Kidney (tissue), 22 donors: ENCODE results near the gene ANKS6. TPM values are rescaled to one million over a fixed set of nuclear protein-coding genes. Genes with fewer than 3 reads are reported as not detected.

Source experiments
- DNase-seq, 5 donors: peaks; one replicate each; pipeline ENCODE4 v3.0.0-alpha.2; 2013 to 2020
- FAIRE-seq: peaks from 2 replicates; lab custom pipeline; 2012; peaks lifted over from hg19 to GRCh38; lab: Jason Lieb, UNC
- H3K27ac ChIP-seq, 2 donors: one replicate each; pipeline ENCODE4 v1.7.0; 2013; ENCODE audit warnings: low read depth in 2 of 2, low read length in 2 of 2, inconsistent platforms in 1 of 2
- H3K27me3 ChIP-seq: one replicate; pipeline ENCODE4 v1.7.1; 2013; ENCODE audit warnings: low read length, inconsistent platforms; ENCODE audit not compliant: control insufficient read depth, insufficient read depth
- H3K36me3 ChIP-seq, 3 donors: one replicate each; pipeline versions ENCODE4 v1.7.0 to v1.7.1; 2013; ENCODE audit warnings: low read length in 3 of 3, control low read depth in 1 of 3, inconsistent platforms in 1 of 3; ENCODE audit not compliant: insufficient read depth in 3 of 3, control insufficient read depth in 2 of 3
- H3K4me1 ChIP-seq, 3 donors: one replicate each; pipeline versions ENCODE4 v1.7.0 to v1.7.1; 2013; ENCODE audit warnings: low read length in 3 of 3, inconsistent platforms in 1 of 3, low read depth in 1 of 3; ENCODE audit not compliant: control insufficient read depth in 2 of 3, insufficient read depth in 2 of 3
- H3K4me3 ChIP-seq, 3 donors: one replicate each; pipeline versions ENCODE4 v1.7.0 to v1.8.1; 2013; ENCODE audit warnings: low read length in 3 of 3, control low read depth in 1 of 3, inconsistent platforms in 1 of 3
- H3K9ac ChIP-seq, 3 donors: one replicate each; pipeline versions ENCODE4 v1.7.0 to v1.7.1; 2013; ENCODE audit warnings: low read length in 3 of 3, control low read depth in 1 of 3, inconsistent platforms in 1 of 3
- H3K9me3 ChIP-seq, 3 donors: one replicate each; pipeline versions ENCODE4 v1.7.0 to v1.7.1; 2013; ENCODE audit warnings: low read length in 3 of 3, control low read depth in 1 of 3, inconsistent platforms in 1 of 3; ENCODE audit not compliant: control insufficient read depth in 2 of 3, insufficient read depth in 1 of 3
- intact Hi-C: fragments of 100-400 bp; cut with DNase I; formaldehyde crosslinking; loops from one replicate; pipeline ENCODE4 v1.11.1; 2022
- long read RNA-seq, 10 donors: library from polyadenylated mRNA in 1 of 10; unstranded in 1 of 10; transcript quantifications; one replicate each; pipeline ENCODE4 v2.0.0 and lab custom pipeline, GENCODE V29; 2021 to 2026
- polyA plus RNA-seq: library from polyadenylated mRNA; stranded (reverse); fragments of 350-450 nt; fragmentation: Illumina TruSeq; extraction: RNeasy Lipid Tissue Mini Kit (QIAGEN cat#74804); gene quantifications from one replicate; pipeline ENCODE4 v1.2.3, GENCODE V29; 2014; ENCODE audit warnings: low read depth, low replicate concordance; ENCODE audit not compliant: insufficient read depth
- total RNA-seq: library from RNA; stranded (reverse); fragmentation: NEBNext Ultra II Directional; extraction: Animal tissue kit (Norgen Biotek cat#: 25700); gene quantifications from one replicate; pipeline ENCODE4 v1.2.1, GENCODE V29; 2021
- TF ChIP-seq, protein P1 (sequence below): IDR thresholded peaks from 3 replicates; pipeline ENCODE4 v1.5.1; 2012; ENCODE audit warnings: mild to moderate bottlenecking, moderate library complexity, borderline replicate concordance; ENCODE audit not compliant: insufficient read depth; ENCODE audit errors: extremely low read depth
- donor health status: control.
- donor health status: control.
- donor health status: control.
- donor health status: control.
- donor health status: control.
- donor health status: DM: yes; HTN: yes; CAD: no.
- donor health status: Normal renal cell carcinoma (clear cell type).

ANKS6 gene
- total RNA-seq: 31.8 TPM
- polyA plus RNA-seq: 22.0 TPM
- long read RNA-seq, donor 1, partial matches to known transcripts: 0 of 2 reads
- long read RNA-seq, donor 1, other reads (novel, unspliced or antisense): 0 of 2 reads
- long read RNA-seq, donor 2, full-length matches to known transcripts: 2 of 11 reads
- long read RNA-seq, donor 2, partial matches to known transcripts: 9 of 11 reads
- long read RNA-seq, donor 2, other reads (novel, unspliced or antisense): 0 of 11 reads
- long read RNA-seq, donor 3, partial matches to known transcripts: 5 of 8 reads
- long read RNA-seq, donor 3, other reads (novel, unspliced or antisense): 0 of 8 reads
- long read RNA-seq, donor 4, partial matches to known transcripts: 0 of 1 reads
- long read RNA-seq, donor 4, other reads (novel, unspliced or antisense): 0 of 1 reads
- long read RNA-seq, donor 5: 0 reads
- long read RNA-seq, donor 6: 0 reads
- long read RNA-seq, donor 7, full-length matches to known transcripts: 1 of 41 reads
- long read RNA-seq, donor 7, partial matches to known transcripts: 26 of 41 reads
- long read RNA-seq, donor 7, other reads (novel, unspliced or antisense): 14 of 41 reads
- long read RNA-seq, donor 8, full-length matches to known transcripts: 1 of 1 reads
- long read RNA-seq, donor 8, partial matches to known transcripts: 0 of 1 reads
- long read RNA-seq, donor 8, other reads (novel, unspliced or antisense): 0 of 1 reads
- long read RNA-seq, donor 9: 0 reads
- long read RNA-seq, donor 10, partial matches to known transcripts: 7 of 7 reads
- long read RNA-seq, donor 10, other reads (novel, unspliced or antisense): 0 of 7 reads

DNA sequence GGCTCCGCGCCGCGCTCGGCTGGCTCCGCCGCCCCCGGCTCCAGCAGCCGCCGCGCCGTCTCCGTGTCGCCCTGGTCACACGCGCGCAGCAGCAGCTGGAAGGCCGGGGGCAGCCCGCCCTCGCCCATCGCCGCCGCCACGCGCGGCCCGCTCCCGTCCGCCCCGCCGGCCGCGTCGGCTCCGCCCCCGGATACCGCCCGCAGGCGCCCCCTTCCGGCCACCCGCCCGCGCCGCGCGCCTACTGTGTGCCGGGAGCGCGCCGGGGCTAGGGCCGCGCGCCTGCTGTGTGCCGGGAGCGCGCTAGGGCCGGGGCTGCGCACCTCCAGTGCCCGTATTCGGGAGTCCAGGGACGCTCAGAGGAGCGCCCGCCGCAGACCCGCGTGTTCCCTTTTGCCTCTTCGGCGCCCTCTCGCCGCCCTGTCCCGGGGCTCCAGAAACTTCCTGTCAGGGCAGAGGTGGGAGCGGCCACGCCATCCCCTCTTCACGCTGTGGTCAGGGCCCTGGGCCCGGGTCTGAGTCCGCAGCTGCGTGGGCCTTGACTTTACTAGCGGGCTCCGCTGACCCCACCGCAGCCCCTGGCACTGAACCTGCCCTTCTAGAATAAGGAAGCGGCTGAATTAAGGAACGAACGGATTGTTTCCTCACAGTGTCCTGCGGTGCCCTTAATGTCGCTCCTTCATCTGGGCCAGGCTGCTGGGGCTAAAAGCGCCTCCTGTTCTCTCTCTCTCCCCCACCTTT lies at the start of gene ANKS6:
ANKS6 (minus strand) TSS at position 192 of the 738 bp plus-strand sequence; CDS start at position 128, 64 bp downstream.
- Histone ChIP-seq H3K4me3 (peak within 1 kb of the TSS; percentile 46 to 70 (median 53)), H3K4me1 (peaks cover 5 to 23% (median 16%) of the 10 kb centered on the region in 3 donors), H3K36me3 (no peaks in the 10 kb centered on the region), H3K27me3 (no peaks in the 10 kb centered on the region), H3K9me3 (no peaks in the 10 kb centered on the region), H3K9ac (peak within 1 kb of the TSS; percentile 22 to 89 (median 81)), H3K27ac (peak within 1 kb of the TSS; percentile 16 to 42)
- TF ChIP-seq, protein P1, sequence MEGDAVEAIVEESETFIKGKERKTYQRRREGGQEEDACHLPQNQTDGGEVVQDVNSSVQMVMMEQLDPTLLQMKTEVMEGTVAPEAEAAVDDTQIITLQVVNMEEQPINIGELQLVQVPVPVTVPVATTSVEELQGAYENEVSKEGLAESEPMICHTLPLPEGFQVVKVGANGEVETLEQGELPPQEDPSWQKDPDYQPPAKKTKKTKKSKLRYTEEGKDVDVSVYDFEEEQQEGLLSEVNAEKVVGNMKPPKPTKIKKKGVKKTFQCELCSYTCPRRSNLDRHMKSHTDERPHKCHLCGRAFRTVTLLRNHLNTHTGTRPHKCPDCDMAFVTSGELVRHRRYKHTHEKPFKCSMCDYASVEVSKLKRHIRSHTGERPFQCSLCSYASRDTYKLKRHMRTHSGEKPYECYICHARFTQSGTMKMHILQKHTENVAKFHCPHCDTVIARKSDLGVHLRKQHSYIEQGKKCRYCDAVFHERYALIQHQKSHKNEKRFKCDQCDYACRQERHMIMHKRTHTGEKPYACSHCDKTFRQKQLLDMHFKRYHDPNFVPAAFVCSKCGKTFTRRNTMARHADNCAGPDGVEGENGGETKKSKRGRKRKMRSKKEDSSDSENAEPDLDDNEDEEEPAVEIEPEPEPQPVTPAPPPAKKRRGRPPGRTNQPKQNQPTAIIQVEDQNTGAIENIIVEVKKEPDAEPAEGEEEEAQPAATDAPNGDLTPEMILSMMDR: peak; percentile 51
- peak; percentile 83 to 93 (median 88) for DNase-seq
- intact Hi-C loops: no loop called here
- FAIRE-seq: no peak

DNA sequence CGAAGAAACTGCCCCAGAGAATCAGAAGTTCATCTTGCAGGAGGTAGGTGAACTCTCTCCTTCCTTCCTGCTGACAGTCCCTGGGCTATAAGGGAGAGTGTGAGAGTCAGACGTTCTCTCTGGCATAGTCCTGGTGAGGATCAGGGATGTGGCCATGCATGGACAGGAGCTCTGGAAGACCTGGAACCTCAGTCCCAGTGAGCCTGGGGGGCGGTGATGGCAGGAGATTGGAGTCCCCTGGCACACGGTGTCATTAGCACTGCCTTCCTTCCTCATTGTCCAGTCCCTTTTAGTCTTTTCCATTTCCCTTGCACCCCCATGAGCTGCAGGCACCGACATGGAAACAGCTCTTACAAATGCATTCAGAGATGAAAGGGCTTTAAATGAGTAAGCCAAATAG lies 49.7 kb upstream of the ANKS6 start:
- FAIRE-seq: no peak
- no peaks in the 10 kb centered on the region for H3K27me3 ChIP-seq
- no peaks in the 10 kb centered on the region for H3K4me1 ChIP-seq
- no peaks in the 10 kb centered on the region for H3K9me3 ChIP-seq
- TF ChIP-seq, protein P1: no peak
- H3K27ac ChIP-seq: no peak overlapping the region
- no peak overlapping the region for H3K4me3 ChIP-seq
- DNase-seq: no peak
- intact Hi-C loops: loop anchor here (10.0 kb wide), 1 partner anchor 299 kb away; no protein-coding TSS in a partner anchor
- H3K36me3 ChIP-seq: no peaks in the 10 kb centered on the region
- no peak overlapping the region for H3K9ac ChIP-seq

DNA sequence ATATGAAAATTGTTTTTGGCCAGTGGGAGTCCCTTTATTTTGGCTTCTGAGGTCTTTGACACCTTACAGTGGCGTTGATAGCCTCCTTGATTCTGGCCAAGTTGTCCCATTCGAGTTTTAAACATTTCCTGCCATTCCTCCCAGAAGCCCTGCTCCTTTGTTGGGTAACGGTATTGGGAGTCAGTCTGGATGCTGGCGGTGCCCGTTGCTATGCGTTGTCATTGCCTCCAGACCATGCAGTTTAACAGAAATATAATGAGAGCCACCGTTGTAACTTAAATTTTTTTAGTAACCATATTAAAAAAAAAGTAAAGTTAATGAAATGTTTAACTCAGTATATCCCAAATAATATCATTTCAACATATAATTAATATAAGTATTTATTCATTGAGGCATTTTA lies 46.2 kb upstream of the ANKS6 start:
- intact Hi-C loops: loop anchor here (10.0 kb wide), 1 partner anchor 302 kb away; no protein-coding TSS in a partner anchor
- Histone ChIP-seq H3K4me1 (no peaks in the 10 kb centered on the region), H3K27me3 (no peaks in the 10 kb centered on the region), H3K36me3 (no peaks in the 10 kb centered on the region), H3K27ac (no peak overlapping the region), H3K9ac (no peak overlapping the region), H3K9me3 (no peaks in the 10 kb centered on the region), H3K4me3 (no peak overlapping the region)
- FAIRE-seq: no peak
- DNase-seq: no peak
- TF ChIP-seq, protein P1: no peak
